MM.1S (cell line): ENCODE measurements around the gene IGHMBP2.
"Not testable (repeated sequence)": the region's sequence is repeated elsewhere in the genome, so short reads cannot be mapped to it uniquely, and the experiment has no call there.

Experiments used
- EZH2 ChIP-seq: fragments of 300-600 bp; sonication (generic); optimal IDR thresholded peaks from 2 replicates; pipeline ENCODE3; 2017; ENCODE audit warnings: low read depth, mild to moderate bottlenecking, antibody characterized with exemption, low read length, mixed read lengths
- EZH2phosphoT487 ChIP-seq: fragments of 300-600 bp; sonication (generic); IDR thresholded peaks from 2 replicates; pipeline ENCODE4 v1.6.1; 2018; ENCODE audit warnings: antibody characterized with exemption, low read length
- TF ChIP-seq, protein P1 (sequence below): fragments of 300-600 bp; sonication (generic); IDR thresholded peaks from 2 replicates; pipeline ENCODE4 v1.5.1; 2016; ENCODE audit warnings: antibody characterized with exemption, low read length, mixed read lengths

DNA sequence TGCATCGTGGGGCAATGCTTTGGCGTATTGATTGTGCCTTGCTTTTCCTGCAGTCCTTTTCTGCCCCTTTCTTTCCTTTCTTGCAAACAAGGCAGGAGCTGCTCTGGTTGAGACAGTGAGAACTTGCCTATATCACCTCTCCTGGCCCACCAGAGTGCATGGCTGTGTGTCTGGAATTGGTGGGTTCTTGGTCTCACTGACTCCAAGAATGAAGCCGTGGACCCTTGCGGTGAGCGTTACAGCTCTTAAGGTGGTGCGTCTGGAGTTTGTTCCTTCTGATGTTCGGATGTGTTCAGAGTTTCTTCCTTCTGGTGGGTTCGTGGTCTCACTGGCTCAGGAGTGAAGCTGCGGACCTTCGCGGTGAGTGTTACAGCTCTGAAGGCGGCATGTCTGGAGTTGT is 70.0 kb downstream of the IGHMBP2 start:
- TF ChIP-seq, protein P1, sequence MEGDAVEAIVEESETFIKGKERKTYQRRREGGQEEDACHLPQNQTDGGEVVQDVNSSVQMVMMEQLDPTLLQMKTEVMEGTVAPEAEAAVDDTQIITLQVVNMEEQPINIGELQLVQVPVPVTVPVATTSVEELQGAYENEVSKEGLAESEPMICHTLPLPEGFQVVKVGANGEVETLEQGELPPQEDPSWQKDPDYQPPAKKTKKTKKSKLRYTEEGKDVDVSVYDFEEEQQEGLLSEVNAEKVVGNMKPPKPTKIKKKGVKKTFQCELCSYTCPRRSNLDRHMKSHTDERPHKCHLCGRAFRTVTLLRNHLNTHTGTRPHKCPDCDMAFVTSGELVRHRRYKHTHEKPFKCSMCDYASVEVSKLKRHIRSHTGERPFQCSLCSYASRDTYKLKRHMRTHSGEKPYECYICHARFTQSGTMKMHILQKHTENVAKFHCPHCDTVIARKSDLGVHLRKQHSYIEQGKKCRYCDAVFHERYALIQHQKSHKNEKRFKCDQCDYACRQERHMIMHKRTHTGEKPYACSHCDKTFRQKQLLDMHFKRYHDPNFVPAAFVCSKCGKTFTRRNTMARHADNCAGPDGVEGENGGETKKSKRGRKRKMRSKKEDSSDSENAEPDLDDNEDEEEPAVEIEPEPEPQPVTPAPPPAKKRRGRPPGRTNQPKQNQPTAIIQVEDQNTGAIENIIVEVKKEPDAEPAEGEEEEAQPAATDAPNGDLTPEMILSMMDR = not testable (repeated sequence)
- TF ChIP-seq EZH2, EZH2phosphoT487: not testable (repeated sequence)
